DMS 273 treated with DMSO at 0.1 percent for 48 hours (cell line): ENCODE results near the gene KPNA6.
A peak's percentile ranks its signal among the peaks of the same experiment; 100 is the strongest.

ENCODE experiments used
- DNase-seq: peaks from one replicate; lab custom pipeline; 2025; lab: John Stamatoyannopoulos, UW

Gene KPNA6

GRCh38 chr1:32219022-32219421 lies 111.2 kb downstream of the KPNA6 start:
- DNase-seq = no peak

DNA sequence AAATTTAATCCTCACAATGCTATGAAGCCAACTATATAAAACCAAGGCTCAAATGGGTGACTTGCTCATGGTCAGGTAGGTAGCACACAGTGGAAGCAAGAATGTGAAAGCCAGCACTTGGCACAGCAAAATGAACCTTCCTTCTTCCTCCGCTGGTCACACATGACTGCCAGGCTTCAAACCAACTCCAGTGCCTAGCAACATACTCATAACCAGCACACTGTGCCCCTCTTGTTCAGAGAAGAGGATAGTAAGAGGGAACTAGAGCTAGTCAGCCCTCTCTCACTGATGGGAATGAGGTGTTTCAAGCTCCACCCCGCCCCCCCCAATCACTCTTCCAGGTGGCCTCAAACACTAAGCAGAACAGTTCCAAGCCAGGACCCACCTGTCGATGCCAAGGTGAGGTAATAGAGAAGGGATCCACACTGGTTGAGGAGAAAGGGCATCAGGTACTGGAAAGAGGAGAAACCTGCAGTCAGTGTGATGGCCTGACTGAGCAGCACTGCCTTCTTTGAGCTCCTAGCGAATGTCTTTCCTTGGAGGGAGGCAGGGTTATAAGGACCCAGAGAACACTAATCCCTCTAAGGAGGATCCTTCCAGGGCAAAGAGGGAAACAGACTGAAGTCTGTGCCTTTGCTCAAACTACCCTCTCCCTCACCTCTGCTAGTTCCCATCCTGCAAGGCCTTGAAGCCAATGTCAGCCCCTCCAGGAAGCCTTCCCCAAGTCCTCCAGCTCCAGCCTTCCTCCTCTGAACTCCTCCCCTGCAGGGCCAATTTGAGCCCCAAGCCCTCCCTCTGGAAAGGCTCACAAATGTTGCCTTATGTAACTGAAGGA lies 113.1 kb downstream of the KPNA6 start:
- no peak for DNase-seq

DNA sequence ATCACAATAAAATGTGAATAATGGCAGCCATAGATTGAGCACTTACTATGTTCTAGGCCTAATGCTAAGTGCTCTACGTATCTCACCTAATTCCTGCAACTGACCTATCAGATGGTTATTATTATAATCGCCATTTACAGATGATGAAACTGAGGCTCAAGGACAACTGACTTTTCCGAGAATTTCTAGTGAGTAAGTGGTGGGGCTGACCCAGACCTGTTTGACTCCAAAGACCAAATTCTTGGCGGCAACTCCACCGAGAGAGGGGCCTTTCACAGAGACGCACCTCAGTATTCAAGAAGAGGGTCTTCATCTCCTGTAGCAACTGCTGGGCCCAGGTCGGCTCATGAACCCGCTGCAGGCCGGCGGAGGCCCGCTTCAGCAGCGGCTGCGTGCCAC lies 113.7 kb downstream of the KPNA6 start:
- DNase-seq = no peak

- peak; percentile 69 for DNase-seq
These were observed 114.3 kb downstream of the KPNA6 start, which contains the start of the genes EIF3I and TMEM234 for GRCh38 chr1:32221980-32222755. Gene EIF3I (plus strand): TSS chr1:32222407. CDS start chr1:32222442, 35 bp downstream. Gene TMEM234 (minus strand): TSS chr1:32222353. CDS start chr1:32222322, 31 bp downstream.

GRCh38 chr1:32223683-32224082 lies 115.8 kb downstream of the KPNA6 start:
- DNase-seq = no peak

DNA sequence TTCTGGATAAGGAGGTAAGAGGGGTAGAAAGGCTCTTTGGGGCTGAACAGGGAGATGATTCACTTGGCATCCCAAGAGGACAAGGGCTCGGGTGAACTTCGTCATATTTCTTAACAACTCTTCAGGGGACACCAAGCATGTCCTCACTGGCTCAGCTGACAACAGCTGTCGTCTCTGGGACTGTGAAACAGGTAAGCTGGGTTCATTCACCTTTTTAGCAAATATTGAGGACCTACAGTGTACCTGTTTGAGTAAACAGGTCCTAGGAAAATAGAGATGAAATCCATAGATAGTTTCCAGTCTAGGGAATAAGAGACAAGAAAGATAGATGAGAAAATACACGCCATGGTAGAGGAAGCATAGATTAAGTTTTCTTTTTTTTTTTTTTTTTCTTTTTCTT lies 116.4 kb downstream of the KPNA6 start:
- no peak for DNase-seq
